NCI-H1092 (cell line): ENCODE results near the gene MMP24.
"Not testable (repeated sequence)": the region's sequence is repeated elsewhere in the genome, so short reads cannot be mapped to it uniquely, and the experiment has no call there.

Experiments
- DNase-seq: peaks from one replicate; lab custom pipeline; 2025; lab: John Stamatoyannopoulos, UW

Gene MMP24

DNA sequence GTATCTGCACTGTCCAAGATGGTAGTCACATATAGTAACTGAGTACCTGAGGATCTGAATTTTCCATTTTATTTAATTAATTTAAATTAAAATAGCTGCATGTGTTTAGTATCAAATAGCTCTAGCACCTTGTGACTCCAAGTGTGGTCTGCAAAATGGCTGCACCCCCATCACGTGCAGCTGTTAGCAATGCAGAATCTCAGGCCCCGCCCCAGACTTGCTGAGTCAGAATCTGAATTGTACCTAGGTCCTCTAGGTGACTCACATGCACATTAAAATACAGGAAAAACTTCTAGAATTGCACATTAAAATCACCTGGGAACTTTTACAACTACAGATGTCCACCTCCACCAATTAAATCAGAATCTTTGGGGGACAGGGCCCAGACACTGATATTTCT is 84.9 kb downstream of the MMP24 start:
- no peak for DNase-seq

- no peak for DNase-seq
Measured at GRCh38 chr20:35311822-35312221, 85.3 kb downstream of the MMP24 start.

GRCh38 chr20:35312318-35312717 is 85.8 kb downstream of the MMP24 start:
- no peak for DNase-seq

- DNase-seq, result no peak
Measured at GRCh38 chr20:35314816-35315631, 88.5 kb downstream of the MMP24 start.

DNA sequence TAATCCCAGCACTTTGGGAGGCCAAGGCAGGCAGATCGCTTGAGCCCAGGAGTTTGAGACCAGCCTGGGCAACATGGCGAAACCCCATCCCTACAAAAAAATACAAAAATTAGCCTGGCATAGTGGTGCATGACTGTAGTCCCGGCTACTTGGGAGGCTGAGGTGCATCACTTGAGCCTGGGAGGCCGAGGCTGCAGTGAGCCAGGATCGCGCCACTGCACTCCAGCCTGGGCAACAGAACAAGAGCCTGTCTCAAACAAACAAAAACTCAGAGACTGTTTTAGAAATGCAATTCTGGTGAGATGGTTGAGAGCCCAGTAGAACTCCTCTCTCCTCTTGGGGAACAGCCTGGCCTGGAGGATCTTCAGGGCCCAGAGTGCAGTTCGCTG is 89.1 kb downstream of the MMP24 start:
- DNase-seq, result not testable (repeated sequence)

DNA sequence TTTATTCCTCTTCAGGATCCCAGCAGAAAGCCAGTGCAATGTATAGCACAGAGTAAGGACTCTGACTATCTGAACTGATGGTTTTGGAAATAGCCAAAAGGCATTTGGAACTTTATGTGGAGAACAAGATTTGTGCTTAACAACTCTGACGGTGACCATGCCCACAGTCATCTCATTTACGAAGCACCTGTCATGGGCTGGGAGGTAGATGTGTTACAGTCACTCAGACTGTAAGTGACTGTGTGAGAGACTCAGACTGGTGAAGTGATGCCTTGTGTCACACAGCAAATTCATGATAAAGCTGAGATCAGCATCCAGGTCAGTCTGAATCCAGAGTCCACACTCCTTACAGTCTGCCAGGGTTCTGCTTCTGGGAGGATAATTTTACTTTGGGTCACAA is 89.6 kb downstream of the MMP24 start:
- no peak for DNase-seq

DNA sequence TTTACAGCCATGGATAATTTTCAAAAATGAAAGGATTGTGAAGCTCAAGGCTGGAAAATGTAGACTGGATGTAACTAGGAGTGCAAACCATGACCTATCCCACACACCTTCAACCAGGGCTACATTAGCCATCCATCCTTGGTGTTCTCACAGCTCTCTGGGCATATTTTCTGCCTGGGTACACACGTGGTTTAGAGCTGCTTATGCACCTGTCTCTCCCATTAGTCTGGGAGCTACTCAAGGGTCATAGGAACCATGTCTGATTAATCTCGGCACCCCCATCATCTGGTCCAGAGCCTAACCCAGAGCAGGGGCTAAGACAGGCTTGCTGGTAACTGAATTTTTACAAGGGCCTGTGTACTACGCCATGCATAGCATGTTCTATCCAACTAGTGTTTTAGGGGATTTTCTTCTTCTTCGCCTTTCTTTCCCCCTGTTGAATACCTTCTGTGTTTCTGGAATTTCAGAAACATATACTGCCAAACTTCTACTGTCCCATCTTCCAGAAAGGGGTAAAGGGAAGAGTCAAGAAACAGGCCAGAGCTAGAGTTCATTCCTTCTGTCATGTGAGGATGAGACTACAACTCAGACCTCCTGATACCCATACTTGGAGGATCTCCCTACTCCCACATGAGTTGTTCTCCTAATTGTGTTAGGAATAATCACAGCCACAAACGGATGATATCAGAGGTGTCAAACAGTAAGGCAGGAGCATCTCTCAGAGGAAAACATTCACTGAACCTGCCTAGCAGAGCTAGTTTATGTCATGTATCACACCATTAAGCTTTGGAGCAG is 91.1 kb downstream of the MMP24 start:
- no peak for DNase-seq

GRCh38 chr20:35318502-35319157 is 92.1 kb downstream of the MMP24 start:
- DNase-seq, result no peak

- DNase-seq, result no peak
Measured at GRCh38 chr20:35319192-35319870, 92.8 kb downstream of the MMP24 start.

DNA sequence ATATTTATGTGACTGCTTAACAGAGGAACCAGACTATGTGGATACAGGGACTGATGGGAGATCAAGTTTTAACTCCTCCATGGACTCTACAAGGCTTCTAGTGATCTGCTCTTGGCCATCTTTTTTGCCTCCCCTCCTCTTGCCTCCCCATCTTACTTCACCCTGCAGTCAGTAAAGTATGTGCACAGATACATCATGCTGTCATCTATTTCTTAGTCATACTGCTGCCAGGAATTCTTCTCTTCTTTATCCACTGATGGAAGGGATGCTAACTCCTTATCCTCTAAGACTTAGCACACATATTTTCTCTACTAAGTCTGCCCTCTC is 93.3 kb downstream of the MMP24 start:
- DNase-seq, result no peak

DNA sequence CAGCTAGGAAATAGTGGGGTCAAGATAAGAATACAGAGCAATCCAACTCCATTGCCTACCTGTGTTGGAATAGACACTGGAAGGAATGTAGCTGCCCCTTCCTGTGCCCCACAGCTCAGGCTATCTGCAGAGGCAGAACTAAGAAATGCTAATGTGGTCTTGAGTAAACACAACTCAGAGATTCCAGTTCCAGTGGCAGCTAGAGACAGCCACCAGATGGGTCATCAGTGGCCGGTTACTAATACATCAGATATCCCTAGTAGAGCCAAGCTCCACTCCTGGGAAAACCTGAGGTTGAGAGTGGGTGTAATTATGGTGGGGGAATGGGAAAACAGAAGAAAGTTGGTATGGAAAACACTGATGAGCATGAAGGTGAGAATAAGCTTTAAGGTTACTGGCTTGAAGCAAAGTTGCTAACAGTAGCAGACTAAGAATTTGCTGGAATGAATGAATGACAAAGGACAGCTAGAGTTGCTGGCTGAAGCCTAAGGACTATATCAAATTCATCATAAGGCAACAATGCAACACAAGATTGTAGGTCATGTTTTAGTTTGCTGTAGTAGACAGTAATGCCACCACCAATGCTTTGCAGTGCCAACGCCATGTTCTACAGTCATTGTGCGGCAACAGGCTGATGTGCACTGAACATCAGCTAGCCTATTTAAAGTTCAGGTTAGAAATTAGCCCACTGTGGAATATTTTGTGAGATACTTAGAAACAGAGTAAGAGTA is 94.1 kb downstream of the MMP24 start:
- DNase-seq, result no peak

DNA sequence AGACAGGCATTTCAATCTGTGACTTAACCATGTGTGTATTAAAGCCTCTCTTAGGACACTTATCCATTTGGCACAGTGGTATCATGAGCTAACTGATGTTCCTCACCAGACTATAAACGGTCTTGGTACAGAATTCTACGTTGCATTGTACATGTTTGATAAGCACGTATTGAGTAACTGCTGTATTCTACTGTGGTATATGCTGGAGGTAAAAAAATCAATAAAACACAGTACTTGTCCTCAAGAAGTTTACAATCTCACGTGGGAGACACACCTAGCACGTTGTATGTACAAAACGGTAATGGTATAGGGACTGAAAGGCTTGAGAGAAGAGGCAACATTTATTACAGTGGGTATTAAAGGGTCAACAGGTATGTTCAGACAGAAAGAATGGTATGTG is 98.9 kb downstream of the MMP24 start:
- no peak for DNase-seq

- DNase-seq, result no peak
Measured at GRCh38 chr20:35326021-35326739, 99.7 kb downstream of the MMP24 start.
